ENCODE measurements around the gene BCL2L1. TPM values are rescaled to one million over a fixed set of nuclear protein-coding genes. Genes with fewer than 3 reads are reported as not detected.

Gene BCL2L1
- total and polyA plus RNA-seq, 2 experiments from 2014 or later = 42.4 to 110 TPM

GRCh38 chr20:31760519-31761240 lies 38.0 kb upstream of the BCL2L1 start:
- TF ChIP-seq ZNF331 (CRISPR knock-in tag; IDR thresholded peaks at IDR 0.05; ENCODE audit: low read depth) (no peak), EZH2phosphoT487 (IDR thresholded peaks at IDR 0.05; ENCODE audit: unreplicated experiment) (no peak), ZNF462 (CRISPR knock-in tag; IDR thresholded peaks at IDR 0.05) (no peak), EZH2 (IDR thresholded peaks at IDR 0.05; ENCODE audit: low read depth, unreplicated experiment) (no peak), STAT1 (IDR thresholded peaks at IDR 0.05; ENCODE audit: unreplicated experiment) (no peak), CREB1 (CRISPR knock-in tag; IDR thresholded peaks at IDR 0.05; ENCODE audit: low read depth) (no peak), ETS1 (IDR thresholded peaks at IDR 0.05) (no peak), ZNF114 (CRISPR knock-in tag; IDR thresholded peaks at IDR 0.05) (no peak), JUNB (IDR thresholded peaks at IDR 0.05; ENCODE audit: unreplicated experiment) (no peak), POLR2AphosphoS5 (IDR thresholded peaks at IDR 0.05; ENCODE audit: low read depth) (no peak), CTCF (conservative IDR thresholded peaks at IDR 0.05; ENCODE audit: low read depth in 2 of 2) (no peak), REST (IDR thresholded peaks at IDR 0.05; ENCODE audit: unreplicated experiment) (no peak), NANOG (IDR thresholded peaks at IDR 0.05; ENCODE audit: borderline replicate concordance) (no peak)
- no peak overlapping the region for H3K4me3 Mint-ChIP-seq
- H3K9me3 Mint-ChIP-seq = no peaks in the 10 kb centered on the region
- ATAC-seq = no peak
- H3F3A ChIP-seq (replicated peaks; ENCODE audit: low read depth) = no peaks in the 10 kb centered on the region
- H3K4me1 Mint-ChIP-seq = peaks cover 7% of the 10 kb centered on the region; the same call in 2 of the 3 replicates
- no peak overlapping the region for H3K4me3 ChIP-seq
- no peak overlapping the region for H3K27ac ChIP-seq (ENCODE audit: low read depth)
- H3K9me2 ChIP-seq (ENCODE audit: insufficient read depth) = no peaks in the 10 kb centered on the region
- no peak overlapping the region for H3K27ac Mint-ChIP-seq
- H3K36me3 ChIP-seq (ENCODE audit: insufficient read depth) = peaks cover 45% of the 10 kb centered on the region
- H3K36me3 Mint-ChIP-seq (ENCODE audit: low read depth) = peaks cover 74% of the 10 kb centered on the region
- H4K20me1 ChIP-seq (replicated peaks; ENCODE audit: insufficient read depth) = peaks cover 46% of the 10 kb centered on the region
- no peak for DNase-seq (ENCODE audit: low spot score)
- H3K4me1 ChIP-seq (ENCODE audit: insufficient read depth) = 0 out of 2 replicates have a peak, but pooled peaks cover 3% of the 10 kb centered on the region
- H3K27me3 Mint-ChIP-seq (ENCODE audit: insufficient read depth, low read depth, poor library complexity) = no peaks in the 10 kb centered on the region
- no peak overlapping the region for H2AFZ ChIP-seq
- no peaks in the 10 kb centered on the region for H3K27me3 ChIP-seq (ENCODE audit: insufficient read depth)
- H3K4me2 ChIP-seq = no peak overlapping the region
- H3K79me2 ChIP-seq (replicated peaks; ENCODE audit: insufficient read depth) = peaks cover 83% of the 10 kb centered on the region

Measured in GM23338 (cell line).